ENCODE data around the gene SLC35A3.

DNA sequence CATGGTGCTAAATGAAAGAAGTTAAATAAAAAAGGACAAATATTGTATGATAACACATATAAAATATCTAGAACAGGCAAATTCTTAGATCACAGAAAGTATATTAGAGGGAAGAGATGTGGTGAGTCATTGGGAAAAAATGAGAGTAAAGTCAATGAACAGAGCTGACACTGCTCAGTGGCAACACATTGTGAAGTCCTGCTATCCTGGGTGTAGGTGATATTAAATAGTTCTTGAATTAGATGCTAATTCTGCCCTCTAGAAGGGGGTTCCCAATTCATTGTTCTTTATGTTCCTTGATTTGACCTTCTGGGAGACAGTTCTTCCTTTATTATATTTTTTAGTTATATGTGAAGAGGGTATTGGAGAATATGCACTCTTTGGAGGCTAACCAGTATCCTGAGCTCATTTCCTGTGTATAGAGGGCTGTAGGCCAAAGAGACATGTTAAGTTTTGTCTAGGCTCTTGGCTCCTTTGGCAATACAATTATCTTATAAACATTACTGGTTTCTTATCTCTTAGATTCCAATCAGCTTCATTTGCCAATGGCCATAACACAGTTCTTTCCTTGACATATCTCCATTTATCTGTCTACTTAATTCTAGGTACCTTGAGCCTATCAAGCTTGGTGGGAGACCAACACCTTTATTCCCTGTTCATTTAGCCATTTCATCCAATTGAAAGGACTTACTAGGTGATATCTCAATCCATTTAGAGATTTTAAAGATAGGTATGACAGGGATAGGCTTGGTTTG, 6.6 kb upstream of the SLC35A3 start:
- TF ChIP-seq, protein P1, sequence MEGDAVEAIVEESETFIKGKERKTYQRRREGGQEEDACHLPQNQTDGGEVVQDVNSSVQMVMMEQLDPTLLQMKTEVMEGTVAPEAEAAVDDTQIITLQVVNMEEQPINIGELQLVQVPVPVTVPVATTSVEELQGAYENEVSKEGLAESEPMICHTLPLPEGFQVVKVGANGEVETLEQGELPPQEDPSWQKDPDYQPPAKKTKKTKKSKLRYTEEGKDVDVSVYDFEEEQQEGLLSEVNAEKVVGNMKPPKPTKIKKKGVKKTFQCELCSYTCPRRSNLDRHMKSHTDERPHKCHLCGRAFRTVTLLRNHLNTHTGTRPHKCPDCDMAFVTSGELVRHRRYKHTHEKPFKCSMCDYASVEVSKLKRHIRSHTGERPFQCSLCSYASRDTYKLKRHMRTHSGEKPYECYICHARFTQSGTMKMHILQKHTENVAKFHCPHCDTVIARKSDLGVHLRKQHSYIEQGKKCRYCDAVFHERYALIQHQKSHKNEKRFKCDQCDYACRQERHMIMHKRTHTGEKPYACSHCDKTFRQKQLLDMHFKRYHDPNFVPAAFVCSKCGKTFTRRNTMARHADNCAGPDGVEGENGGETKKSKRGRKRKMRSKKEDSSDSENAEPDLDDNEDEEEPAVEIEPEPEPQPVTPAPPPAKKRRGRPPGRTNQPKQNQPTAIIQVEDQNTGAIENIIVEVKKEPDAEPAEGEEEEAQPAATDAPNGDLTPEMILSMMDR (IDR thresholded peaks at IDR 0.05), result no peak
- TF ChIP-seq POLR2A (IDR thresholded peaks at IDR 0.05) (no peak), POLR2AphosphoS5 (IDR thresholded peaks at IDR 0.05) (no peak), EP300 (IDR thresholded peaks at IDR 0.05) (no peak)

Data from stomach (tissue), 4 donors.